GM12892 (cell line): ENCODE measurements around the gene TSHZ3.

Experiments
- DNase-seq: peaks from one replicate; pipeline ENCODE4 v3.0.0; 2011; ENCODE audit not compliant: insufficient read length
- FAIRE-seq: peaks from 2 replicates; lab custom pipeline; 2011; peaks lifted over from hg19 to GRCh38; lab: Jason Lieb, UNC
- POLR2A ChIP-seq: IDR thresholded peaks from 2 replicates; pipeline ENCODE4 v1.6.1; 2011; ENCODE audit warnings: low read depth, low read length, control low read depth
- POLR2AphosphoS5 ChIP-seq: IDR thresholded peaks from 2 replicates; pipeline ENCODE4 v1.6.1; 2011; ENCODE audit warnings: low read depth, low read length, control low read depth
- TAF1 ChIP-seq: IDR thresholded peaks from 2 replicates; pipeline ENCODE4 v1.6.1; 2011; ENCODE audit warnings: low read depth, mild to moderate bottlenecking, control low read depth, low read length, borderline replicate concordance

TSHZ3 gene

DNA sequence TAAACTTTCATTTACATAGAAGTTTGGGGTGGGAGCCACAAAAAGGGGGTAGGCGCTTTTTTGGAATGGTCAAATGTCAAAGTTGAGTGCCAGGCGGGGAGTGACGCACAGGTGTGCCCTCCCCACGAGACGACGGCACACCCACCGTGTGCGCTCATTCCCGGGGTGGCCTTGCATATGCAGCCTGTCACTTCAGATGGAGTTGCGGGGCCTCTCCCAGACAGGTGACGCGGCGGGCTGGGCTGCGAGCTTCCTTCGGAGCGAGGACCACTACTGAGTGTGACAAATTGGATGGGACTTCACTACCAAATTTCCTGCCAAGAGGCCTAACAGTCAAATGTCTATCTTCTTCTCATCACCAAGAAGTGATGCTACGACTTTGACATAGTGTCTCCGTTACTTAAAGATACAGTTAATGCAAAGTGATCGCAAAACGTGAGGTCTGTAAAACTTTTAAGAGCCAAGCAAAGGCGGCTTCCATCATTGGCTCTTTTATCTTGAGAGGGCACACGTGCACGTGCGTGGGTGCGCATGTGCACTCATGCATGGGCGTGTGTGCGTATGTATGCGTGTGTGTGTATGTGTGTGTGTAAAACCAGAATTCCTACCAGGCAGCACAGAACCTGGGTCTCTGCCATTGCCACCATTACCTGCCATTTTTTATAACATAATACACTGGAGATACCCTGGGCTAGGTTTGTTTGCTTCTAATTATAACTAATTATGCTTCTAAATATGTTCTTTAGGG, 43.1 kb downstream of the TSHZ3 start:
- no peak for FAIRE-seq
- TF ChIP-seq POLR2A (no peak), TAF1 (no peak), POLR2AphosphoS5 (no peak)
- DNase-seq: no peak

DNA sequence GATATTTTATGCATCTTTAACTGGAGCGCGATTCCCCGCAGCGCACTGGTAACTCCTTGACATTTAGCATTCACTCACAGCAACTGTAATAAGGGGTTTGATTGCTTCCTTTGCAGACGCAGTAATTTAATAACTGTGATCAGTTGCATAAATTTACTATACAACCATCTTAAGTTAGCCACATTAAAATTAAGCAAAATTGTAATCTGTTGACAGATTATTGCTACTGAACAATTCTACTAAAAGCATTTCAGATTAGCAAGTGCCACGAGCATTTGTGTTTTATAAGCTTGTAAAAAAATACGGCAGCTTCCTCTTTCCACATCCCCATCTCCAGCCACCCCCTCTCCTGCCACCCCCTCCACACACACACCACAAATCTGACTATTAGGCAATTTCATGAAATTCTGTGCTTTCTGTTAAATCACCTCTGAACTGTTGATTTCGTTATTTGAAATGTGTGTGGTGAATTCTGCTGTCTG, 44.4 kb downstream of the TSHZ3 start:
- DNase-seq: no peak
- no peak for FAIRE-seq
- TF ChIP-seq POLR2A (no peak), POLR2AphosphoS5 (no peak), TAF1 (no peak)

DNA sequence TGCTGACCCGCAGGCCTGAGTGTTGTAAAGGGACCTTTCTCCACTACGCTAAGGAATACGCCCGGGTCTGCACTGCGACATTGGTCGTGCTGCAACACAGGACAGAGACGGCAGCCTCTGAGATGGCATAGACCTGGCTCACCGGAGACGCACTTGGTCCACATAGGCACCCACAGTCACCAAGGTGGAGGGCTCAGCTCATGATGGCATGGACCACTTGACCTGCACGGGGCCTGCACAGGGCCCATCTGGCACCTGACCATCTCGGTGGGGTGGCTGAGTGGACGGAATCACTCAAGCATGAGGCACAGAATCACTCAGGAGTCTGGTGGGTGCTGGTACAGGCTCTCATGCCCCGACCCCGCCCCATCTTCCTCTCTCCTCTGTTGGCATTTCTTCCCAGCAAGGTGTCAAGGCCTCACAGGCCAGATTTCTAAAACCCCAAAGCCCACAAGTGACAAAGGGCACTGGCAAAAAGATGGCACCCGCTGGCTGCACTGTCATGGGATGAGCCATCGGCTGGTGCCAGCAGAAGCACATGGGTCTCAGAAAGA, 45.9 kb downstream of the TSHZ3 start:
- DNase-seq (no peak), FAIRE-seq (no peak)
- TF ChIP-seq POLR2A: no peak
- no peak for TF ChIP-seq TAF1
- TF ChIP-seq POLR2AphosphoS5: no peak

DNA sequence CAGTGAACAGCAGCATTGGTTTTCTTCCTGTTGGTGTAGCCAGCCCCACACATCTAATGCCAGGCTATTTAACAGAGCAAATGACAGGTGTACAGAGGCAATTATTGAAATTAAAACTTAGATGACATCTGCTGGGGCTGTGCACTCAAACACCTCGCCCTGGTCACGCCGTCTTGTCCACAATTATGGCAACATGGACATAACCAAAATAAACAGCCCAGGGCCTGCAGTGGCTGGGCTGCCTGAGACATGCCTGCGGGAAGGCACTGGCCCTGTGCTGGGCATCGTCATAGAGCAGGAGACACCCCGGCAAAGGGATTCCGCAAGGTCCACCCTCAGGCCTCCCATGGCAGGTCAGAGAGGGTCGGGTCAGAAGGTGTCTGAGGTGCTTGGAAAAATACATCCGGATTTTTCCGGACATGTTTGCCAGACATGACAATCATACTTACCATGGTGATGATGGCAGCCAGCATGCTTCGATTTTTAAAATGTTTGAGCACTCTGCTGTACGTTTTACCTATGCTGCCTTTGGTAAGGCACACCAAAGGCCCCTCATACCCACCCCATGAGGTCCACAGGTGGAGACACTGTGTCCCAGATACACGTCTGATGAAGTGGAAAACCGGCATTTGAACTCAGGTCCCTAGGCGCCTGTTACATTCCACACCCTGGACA, 47.8 kb downstream of the TSHZ3 start:
- DNase-seq (no peak), FAIRE-seq (no peak)
- no peak for TF ChIP-seq POLR2AphosphoS5
- no peak for TF ChIP-seq TAF1
- TF ChIP-seq POLR2A: no peak

GRCh38 chr19:31300422-31300821, 48.8 kb downstream of the TSHZ3 start:
- FAIRE-seq: no peak
- TF ChIP-seq POLR2A (no peak), POLR2AphosphoS5 (no peak), TAF1 (no peak)

GRCh38 chr19:31299665-31300064, 49.6 kb downstream of the TSHZ3 start:
- DNase-seq (no peak), FAIRE-seq (no peak)
- TF ChIP-seq TAF1: no peak
- TF ChIP-seq POLR2A: no peak
- no peak for TF ChIP-seq POLR2AphosphoS5

More at GRCh38 chr19:31300422-31300821, 48.8 kb downstream of the TSHZ3 start:
- DNase-seq: no peak

DNA sequence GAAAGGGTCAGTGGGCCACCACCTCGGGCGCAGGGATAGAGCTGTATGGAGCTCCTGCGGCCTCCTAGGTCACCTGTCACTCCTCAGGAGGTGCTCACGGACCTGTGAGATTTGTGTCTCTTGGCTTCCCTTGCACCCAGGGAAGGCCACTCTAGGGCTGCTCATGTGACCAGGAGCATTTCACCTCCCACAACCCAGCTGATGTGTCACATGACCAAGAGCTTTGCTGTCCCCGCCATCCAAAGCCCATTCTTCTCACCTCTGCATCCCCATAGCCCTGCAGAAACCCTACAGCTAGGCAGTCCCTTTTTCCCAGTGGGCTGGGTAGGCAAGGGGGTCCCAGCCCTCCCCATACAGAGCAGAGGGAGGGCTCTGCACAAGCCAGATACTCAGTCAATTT, 51.2 kb downstream of the TSHZ3 start:
- TF ChIP-seq POLR2AphosphoS5 (no peak), TAF1 (no peak), POLR2A (no peak)
- FAIRE-seq: no peak
- DNase-seq: no peak

DNA sequence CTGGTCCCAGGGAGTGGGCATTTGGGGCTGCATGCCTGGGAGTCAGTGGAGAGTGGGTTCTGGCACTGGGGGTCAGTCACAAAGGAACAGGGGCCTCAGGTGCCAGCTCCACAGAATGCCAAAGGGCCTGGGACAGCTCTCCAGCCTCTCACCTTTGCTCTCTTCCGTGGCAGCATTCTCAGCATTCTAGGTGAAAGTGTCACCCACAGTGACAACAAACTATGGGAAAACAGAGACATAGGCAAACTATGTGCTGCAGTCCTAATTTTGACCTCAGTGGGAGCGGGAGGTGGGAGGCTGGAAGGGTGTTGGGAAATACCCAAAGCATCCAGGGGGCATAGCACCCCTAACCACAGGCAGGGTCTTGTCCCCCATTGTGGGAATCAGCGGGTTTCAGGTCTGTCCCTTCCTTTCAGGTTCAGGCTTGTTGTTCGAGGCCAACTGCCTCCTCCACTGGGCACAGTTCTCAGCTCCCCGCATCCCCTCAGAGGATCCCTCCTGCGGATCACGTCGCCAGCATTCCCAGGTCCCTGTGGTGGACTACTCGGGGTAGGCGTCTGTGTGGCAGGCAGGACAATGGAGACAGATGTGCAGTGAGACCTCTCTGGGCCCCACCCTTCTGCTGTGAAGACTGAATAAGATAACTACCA, 52.4 kb downstream of the TSHZ3 start:
- TF ChIP-seq TAF1: no peak
- no peak for TF ChIP-seq POLR2AphosphoS5
- TF ChIP-seq POLR2A: no peak
- no peak for DNase-seq
- FAIRE-seq: no peak

GRCh38 chr19:31294189-31294588, 55.0 kb downstream of the TSHZ3 start:
- no peak for FAIRE-seq
- DNase-seq: no peak
- TF ChIP-seq POLR2AphosphoS5 (no peak), POLR2A (no peak), TAF1 (no peak)

DNA sequence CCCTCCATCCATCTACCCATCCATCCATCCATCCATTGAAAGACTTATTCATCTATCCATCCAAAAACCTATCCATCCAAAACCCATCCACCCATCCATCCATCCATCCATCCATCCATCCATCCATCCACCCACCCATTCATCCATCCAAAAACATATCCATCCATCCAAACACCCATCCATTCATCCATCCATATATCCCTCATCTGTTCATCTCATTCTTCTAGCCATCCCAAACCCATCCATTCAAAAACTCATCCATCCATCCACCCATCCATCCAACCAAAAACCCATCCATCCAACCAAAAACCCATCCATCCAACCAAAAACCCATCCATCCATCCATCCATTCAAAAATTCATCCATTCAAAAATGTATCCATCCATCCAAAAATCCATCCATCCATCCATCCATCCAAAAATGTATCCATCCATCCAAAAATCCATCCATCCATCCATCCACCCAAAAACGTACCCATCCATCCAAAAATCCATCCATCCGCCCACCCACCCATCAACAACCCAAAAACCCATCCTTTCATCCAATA, 56.5 kb downstream of the TSHZ3 start:
- DNase-seq: no peak
- no peak for TF ChIP-seq POLR2A
- TF ChIP-seq TAF1: no peak
- FAIRE-seq: no peak

DNA sequence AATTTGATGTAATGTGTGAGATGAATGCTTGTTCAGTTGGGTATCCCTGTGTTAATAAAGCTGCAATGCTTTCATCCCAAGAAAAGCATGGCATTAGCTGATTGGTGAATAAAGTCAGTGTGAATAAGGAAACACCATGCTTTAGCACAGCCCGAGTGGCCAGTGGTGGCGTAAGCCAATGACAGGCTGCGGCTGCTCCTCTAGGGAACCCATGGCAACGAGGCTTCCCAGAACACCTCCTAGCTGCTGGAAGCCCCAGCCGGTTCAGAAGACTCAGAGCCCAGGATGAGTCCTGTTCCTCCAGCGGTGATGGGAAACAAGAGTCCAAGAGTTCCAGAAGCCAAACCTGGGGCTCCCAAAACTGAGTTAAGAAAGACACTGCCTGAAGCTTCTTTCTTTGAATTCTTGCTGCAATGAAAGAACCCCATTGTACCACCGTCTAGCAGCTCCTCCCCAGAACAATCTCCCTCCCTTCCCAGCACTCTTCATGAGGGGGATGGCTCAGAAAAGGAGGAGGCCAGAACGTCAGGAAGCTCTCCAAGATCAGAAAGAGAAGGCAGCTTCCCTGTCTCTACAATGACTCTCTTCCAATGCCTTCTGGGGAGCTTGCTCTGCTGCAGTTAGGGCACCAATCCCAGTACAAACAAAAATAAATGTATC, 58.2 kb downstream of the TSHZ3 start:
- TF ChIP-seq POLR2AphosphoS5: no peak
- no peak for TF ChIP-seq TAF1
- TF ChIP-seq POLR2A: no peak
- no peak for FAIRE-seq
- no peak for DNase-seq
